Tongue (tissue), 2 donors: ENCODE data around the gene PPP2R2B. TPM values are rescaled to one million over a fixed set of nuclear protein-coding genes. Genes with fewer than 3 reads are reported as not detected.
"Not testable (repeated sequence)": the region's sequence is repeated elsewhere in the genome, so short reads cannot be mapped to it uniquely, and the experiment has no call there.

Experiments used
- DNase-seq: peaks from one replicate; pipeline ENCODE4 v3.0.0-alpha.2; 2015
- total RNA-seq: library from RNA; depleted of rRNA; stranded (reverse); fragments of >200 nt; gene quantifications from one replicate; pipeline ENCODE4 v1.2.3, GENCODE V29; 2014

PPP2R2B gene
- total RNA-seq, 1 donor from 2014 or later: 5.1 TPM

DNA sequence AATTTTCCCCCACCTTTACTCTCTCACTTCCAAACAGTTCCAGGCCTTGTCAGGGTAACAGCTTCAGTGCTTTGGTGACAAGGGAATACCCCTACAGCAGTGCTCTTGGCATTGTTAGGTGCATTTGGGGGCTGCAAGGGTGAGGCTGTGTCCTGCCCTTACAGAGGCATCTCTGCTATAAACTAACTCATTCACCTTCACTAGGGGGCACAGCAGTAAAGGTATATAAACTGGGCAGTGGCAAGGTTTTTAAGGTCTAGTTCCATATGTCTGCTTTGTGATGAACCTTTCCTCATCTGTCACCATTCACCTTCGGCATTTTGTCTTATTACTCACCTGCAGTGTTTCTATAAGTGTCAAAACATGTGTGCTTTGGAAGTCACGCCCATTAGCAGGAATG, 283.5 kb downstream of the PPP2R2B start:
- DNase-seq: no peak

DNA sequence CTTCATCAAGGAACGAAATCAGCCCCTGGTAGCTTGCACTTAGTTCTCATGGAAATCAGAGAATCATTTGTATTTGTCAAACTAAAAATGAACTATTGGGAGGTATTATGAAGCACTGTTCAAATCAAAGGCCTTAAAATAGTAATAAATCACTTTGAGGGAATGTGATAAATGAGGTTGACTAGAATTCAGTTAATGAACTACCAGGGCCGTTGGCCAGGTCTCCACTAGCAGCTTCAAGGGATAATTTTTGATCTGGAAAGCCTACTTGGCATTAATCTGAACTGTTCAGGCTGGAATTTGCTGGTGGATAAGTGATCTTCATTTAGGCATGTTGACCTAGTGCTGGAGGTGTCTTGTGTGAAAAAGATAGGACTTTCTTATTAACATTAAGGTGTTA, 286.2 kb downstream of the PPP2R2B start:
- DNase-seq: no peak

DNA sequence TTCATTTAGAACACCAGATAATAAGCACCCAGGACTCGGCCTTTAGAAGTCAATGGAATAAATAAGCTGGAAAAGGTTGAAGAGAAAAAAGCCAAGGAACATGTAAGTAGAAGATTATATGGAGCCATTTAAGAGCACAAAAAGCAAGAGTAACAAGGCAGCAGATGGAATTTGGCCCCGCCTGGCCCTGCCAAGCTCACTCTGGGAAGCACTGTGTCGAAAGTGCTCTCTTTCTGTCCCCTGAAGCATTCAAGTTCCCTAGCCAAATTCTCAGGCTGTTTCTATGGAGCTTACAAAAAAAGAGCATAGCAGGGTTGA, 289.6 kb downstream of the PPP2R2B start:
- no peak for DNase-seq

DNA sequence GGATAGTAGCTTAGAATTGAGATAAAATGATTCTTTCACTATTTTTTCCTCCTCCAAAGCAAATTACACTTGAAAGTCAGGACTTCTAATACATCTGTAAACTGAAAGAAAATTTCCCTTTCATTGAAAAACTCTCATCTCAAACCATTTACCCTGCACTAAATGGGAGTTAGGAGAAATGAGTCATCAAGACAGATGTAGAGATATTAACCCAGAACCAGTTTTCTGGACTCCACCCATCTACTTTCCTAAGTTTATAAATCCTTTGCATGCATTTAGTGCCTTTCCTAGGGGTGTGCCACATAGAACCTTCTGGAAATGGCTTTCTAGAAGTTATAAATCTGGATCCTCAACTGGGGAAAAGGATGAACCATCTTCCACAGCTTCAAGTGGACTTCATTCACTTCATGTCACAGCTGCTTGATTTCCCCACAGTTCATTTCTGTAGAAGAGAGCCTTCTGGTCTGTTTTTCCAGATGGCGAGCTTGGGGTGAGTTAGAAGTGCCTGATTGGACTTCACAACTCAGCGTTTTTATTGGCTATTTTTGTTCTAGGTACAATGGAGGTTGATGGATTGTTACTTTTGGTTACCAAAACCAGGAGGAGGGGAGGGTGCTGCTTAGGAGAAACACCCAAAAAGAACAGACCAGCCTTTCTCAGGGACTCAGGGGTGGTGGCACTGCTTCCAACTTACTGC, 290.1 kb downstream of the PPP2R2B start:
- DNase-seq: no peak

DNA sequence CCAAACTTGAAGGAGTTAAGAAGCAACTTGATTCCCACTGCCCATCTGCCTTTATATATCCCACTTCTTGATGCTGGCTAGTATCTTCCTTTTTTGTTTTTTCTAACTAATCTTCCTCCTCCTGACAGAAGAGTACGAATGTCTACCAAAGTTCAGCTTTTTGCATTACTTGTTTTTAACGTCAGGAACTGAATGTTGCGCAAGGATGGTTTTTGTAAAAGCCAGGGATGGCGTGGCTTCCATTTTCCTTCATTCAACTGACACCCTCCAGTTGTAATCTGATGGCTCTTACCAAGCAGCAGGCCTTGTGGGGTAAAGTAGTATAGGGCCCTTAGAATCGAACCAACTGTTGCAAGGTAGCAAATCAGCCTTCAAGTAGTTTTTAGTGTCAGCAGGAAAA, 291.8 kb downstream of the PPP2R2B start:
- DNase-seq: no peak

DNA sequence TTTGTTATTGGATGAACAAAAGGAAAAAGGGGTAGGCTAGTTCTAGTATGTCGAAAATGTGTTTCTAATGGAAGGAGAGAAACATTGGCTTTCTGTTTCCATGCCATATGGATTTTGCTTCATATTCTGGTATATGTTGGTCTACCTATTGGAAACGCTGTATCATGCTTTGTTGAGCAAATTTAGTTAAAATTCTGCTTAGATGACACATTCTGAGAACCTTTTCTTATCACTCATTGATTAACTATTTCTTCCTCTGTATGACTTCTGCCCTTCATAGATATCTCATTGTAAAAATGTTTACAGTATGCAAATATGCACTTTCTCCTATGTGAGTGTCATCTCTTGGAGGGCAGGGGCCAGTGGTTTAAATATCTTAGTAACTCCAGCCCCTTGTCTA, 293.8 kb downstream of the PPP2R2B start:
- no peak for DNase-seq

DNA sequence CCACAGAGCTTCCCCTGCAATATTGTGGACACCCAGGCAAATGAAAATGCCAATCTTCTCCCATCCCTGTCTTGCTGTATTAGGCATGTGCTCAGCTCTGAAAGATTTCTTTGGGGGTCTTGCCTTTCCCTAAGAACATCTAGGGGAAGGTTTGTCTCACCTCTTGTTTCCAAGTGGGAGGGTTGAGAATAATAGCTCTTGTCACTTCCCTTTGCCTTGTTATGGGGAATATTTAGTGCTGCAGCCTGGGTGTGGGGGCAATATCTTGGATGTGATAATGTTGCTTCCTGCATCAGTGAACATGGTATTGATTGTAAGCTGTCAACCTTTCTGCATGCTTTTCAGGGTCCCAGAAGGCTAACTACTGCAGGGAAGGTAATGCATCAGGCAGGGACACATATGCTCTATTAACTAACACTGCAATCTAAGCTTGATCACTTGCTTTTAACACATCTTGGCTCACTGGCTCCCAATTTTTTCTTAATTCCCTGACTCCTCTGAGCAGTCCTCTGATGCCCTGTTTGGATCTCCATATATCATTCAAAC, 296.4 kb downstream of the PPP2R2B start:
- no peak for DNase-seq

DNA sequence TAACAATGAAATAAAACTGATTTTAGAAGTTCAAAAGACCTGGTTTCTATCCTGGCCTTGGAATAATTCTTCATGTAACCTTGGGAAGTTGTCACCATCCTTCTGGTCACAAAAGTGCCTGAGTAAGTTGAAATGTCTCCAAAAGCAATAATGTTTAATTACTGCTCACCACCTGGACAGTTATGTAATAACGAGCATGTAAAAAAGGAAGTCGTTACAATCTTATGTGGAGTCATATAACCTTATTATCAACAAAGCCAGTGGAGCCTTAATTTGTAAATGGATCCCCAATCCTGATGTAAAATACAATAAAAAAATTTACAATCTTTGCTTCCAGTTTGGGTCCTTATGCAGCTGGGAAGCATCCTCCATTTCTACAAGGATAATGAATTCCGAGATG, 298.3 kb downstream of the PPP2R2B start:
- DNase-seq: no peak

DNA sequence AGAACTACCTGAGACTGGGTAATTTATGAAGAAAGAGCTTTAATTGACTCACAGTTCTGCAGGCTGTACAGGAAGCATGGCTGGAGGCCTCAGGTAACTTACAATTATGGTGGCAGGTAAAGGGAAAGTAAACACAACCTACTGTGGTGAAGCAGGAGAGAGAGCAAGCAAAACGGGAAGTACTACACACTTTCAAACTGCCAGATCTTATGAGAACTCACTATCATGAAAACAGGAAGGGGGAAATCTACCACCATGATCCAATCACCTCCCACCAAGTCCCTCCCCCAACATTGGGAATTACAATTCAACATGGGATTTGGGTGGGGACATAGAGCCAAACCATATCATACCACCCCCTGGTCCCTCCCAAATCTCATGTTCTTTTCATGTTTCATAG, 303.8 kb downstream of the PPP2R2B start:
- no peak for DNase-seq

DNA sequence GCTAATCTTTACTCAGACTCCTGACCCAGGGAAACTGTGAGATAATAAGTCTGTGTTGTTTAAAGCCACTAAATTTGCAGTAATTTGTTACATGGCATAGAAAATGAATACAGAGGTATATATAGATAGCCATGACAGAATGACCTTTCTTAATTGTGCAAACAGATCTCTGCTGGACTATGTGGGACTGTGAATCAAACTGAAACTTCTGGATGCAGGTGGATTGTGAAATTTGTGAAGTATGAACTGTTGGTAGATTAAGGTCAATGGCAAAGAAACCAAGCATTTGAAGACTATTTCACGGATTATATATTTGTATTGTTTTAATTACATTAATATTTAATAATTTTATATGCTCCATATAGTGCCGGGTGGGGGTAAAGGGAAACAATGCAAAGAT, 310.4 kb downstream of the PPP2R2B start:
- no peak for DNase-seq

DNA sequence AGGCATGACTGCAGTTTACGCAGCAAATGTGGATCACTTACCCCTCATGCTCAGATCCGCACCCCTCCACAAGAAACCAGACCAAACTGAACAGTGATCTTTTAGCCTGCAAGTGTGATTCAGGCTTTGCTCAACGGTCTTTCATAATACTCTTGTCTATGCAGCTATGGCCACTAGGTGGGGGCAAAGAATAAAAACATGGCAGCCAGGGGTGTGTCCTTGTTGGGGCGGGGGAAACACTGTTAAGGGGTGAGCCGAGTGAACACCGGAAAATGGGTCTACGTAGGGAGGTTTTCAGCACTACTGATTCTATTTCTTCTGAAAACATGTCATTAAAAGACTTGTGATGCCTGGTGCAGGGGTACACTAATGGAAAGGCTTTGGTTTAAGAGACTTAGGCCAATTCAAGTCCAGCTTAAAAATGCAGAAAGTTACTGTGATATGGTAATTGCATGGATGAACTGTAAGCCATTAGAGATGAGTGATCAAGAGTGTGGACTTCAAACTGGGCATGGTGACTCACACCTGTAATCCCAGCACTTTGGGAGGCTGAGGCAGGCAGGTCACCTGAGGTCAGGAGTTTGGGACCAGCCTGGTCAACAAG, 312.7 kb downstream of the PPP2R2B start:
- DNase-seq: peak; percentile 56

DNA sequence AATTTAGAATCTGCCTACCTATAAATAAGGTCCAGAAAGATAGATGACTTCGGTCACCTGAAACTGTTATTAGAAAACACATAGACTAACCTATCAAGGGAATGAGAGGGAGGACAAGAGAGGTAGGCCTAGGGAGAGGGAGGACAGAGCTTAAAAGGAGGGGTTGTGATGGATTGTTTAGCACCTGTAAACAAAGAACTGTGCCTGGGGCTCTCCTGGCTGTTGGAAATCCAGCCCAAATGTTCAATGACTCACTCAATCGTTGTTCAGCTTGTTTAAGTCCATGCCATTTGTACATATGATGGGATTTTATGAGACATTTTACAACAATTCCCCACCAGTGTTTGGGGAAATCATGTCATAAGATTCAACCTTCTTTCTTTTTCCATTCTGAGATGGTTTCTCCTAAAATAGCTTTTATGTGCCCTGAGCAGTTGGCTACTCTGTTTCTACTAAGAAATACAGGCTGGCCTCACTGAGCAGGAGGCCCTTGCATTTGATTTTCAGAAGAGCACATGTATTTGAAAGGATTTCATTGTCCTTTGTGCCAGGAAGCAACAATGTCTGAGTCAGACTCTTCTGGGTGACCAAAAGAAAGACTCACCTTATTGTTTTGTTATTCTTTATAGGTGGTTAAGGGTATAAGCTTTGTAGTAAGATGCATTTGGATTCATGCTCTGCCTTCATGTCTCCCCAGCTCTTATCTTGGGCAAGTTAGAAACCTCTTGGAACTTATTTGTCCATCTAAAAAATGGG, 314.4 kb downstream of the PPP2R2B start:
- no peak for DNase-seq

DNA sequence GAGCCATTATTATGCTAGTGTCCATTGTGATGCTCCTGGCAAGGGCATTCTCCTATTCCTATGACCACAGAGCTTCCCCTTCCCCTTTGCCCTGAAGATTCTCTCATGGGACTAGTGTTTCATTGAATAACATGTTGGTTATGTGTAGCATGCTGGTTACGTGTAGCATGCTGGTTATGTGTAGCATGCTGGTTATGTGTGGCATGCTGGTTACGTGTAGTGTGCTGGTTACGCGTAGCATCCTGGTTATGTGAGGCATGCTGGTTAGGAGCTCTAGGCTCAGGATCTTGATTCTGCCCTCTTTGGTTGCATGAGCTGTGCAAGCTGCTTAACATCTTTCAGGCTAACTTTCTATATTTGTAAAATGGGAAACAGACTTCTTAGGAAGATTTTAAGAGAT, 316.1 kb downstream of the PPP2R2B start:
- no peak for DNase-seq

DNA sequence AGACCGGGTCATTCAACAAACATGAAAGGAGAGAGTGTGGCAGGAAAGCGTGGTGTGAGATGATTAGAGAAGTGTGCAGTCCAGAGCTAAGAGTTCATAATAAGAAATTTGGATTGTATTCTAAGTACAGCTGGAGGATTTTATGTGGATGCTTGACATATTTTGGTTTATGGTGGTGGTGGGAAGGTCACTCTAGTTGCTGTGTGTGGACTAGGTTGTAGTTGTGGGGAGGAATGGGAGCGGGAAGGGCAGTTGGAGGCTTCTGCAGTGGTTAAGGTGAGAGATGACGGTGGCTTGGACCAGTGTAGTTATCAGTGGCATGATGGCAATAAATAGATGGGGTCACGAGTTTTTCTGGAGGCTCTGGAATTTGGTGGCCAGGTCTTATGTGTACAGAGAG, 316.8 kb downstream of the PPP2R2B start:
- no peak for DNase-seq

DNA sequence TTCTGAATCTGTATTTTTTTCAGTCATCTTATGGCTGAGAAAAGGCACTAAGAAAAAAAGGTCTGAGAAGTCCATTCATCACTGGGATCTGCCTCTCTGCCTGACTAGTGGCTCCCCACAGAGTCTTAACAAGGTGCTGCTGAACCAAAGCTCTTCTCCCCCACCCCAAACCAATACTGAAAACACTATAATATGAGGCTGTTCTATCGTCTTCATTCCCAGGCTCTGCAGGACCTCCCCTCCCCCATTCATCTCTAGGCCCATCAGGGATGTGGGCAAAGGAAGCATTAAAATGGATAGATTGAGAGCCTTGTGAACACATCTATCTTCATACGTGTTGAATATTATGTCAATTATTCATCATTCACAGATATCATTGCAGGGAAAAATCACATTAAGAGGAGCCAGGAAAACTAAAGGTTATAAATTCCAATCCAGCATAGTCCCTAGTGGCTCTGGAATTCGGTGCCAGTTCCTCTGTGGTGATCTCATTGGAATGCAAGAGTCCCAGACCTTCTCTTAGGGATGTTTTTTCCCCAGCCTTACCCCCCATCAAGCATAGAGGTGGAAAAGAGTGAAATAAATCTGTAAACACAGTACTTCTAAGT, 318.2 kb downstream of the PPP2R2B start:
- DNase-seq: no peak

DNA sequence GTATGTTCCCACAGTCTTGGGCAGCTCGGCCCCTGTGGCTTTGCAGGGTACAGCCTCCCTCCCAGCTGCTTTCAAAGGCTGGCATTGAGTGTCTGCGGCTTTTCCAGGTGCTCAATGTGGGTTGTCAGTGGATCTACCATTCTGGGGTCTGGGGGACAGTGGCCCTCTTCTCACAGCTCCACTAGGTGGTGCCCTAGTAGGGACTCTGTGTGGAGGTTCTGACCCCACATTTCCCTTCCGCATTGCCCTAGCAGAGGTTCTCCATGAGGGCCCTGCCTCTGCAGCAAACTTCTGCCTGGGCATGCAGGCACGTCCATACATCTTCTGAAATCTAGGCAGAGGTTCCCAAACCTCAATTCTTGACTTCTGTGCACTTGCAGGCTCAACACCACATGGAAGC, 321.7 kb downstream of the PPP2R2B start:
- DNase-seq: not testable (repeated sequence)

DNA sequence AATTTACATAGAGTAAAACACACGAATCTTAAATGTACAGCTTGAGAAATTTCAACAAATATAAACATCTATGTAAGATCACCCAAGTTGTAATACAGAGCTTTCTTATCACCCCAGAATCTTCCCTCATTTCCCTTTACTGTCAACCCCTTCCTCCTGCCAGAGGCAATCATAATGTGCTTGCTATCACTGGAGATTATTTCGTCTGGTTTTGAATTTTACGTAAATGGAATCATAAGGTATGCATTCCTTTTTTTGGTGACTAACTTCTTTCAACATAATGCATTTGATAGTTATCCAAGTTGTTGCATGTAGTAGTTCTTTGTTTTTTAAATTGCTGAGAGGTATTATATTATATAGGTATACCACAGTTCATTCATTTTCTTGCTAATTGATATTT, 325.1 kb downstream of the PPP2R2B start:
- DNase-seq: no peak

DNA sequence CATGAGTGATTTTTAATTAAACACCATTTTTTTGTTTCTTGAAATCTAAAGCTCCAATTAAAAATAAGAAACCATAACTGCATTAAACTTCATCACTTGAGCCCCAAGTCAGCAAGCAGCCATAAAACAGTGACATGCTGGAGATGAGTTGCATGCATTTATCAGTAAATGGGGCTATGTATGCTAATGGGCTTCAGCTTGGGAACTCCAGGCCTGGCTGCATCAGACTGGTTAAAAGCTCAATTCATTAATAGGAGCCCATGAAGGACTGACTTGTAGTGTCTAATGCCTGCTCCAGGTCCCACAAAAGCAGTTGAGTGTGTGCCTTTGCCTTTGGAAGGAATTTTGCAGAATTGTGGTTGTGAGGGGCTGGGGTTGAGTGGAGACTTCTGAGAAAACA, 328.9 kb downstream of the PPP2R2B start:
- no peak for DNase-seq

DNA sequence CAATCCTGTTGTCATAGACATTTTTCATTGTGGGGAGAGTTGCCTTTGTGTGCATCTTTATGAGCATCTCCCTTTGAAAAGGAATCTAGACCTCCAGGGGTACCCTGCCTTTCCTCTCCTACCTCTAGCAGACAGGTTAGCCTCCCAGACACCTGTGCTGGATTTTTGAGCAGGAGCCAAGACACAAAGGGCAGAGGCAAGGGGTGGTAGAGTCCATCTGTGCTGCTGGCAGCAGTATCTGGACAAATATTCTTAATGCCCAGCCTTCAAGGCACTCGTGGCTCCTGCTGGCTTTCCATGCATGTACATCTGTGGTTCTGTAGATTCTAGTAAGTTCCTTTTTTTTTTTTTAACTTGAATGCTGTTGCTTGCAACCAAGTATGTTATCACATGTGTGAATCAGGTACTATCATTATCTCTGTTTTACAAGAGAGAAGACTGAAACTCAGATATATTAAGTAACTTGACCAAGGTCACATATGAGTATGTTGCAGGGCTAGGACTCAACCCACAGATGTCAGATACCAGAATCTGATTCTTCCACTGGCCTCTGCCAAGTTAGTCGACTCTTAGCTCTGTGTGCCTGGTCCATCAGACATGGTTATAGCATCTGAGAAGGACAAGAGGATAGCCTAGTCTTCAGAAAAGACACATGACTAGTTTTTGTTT, 329.6 kb downstream of the PPP2R2B start:
- no peak for DNase-seq

DNA sequence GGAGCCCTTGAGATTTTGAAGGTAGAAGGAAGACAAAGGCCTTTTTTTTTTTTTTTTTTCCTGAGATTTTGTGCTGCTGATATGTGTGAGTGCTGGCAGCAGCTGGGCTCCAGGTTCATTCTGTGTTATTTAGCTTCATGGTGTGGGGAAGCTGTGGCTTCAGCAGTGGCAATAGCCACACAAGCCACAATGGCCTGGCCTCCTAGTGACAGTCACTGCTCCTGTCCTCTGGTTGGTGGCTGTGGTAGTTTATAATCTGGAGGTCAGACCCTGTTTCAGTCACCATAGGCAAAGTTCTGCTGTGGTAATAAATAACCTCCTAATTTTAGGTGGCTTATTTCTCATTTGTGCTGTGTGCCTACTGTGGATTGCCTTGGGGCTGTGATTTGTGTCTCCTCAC, 334.3 kb downstream of the PPP2R2B start:
- DNase-seq: no peak

DNA sequence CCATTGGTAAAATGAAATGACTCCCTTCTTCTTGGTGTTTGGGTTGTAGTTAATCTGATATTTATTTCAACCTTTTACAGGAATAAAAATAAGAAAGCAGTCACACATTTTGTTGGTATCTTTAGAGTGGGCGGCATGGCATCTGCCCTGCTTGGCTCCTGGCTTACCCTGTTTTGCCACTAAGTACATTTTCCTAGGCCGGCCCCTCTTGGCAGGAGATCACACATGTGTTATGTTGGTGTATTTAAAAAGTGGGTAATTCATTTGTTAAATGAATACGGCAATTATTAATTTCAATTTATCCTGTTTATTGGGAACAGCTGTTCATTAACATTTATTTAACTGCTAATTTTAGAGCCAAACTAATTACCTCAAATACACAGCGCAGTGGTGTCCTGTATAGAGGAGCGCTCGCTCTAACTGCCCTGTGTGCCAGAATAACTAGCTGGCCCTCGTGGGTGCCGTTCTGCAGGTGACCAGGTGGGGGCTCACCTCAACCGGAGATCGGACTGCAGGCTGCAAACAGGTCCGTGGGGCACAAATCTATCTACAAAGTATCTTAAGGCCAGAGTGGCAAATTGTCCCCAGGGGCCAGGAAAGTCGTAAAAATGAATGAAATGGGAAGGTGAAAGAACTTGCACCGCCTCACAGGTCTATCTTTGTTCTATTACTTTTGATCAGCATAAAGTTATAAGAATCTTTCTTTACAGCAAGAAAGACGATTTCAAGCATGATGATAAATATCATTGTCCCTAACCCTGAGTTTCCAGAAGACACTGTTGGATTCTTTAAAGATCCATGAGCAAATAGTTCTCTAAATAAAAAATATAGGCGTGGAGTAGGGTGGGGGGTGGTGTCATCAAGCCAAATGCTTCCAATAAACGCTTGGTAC, 336.4 kb downstream of the PPP2R2B start:
- peak; percentile 64 for DNase-seq

DNA sequence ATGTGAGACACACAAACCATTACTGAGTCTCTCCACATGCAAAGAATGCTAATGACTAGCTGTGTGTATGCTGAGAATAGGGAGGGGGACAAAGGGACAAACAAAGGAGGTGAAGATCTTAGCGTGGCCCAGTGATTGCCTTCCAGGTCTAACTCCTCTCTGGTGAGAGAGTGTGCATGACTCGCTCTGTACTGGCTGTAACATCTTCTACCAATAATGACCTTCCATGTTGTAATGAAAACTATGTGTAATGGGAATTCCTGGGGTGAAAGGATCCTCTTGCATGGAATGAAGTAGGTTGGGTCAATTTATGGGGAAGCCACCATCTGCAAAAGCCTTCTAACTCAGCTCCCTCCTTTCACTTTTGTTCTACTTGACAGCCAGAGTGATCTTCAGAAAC, 338.1 kb downstream of the PPP2R2B start:
- no peak for DNase-seq
